GM23338 (cell line): ENCODE results near the gene FRMD3. TPM values are rescaled to one million over a fixed set of nuclear protein-coding genes. Genes with fewer than 3 reads are reported as not detected.

Source experiments
- ATAC-seq: fragments of 200-7000 bp; cut with Tn5 transposase; 3 replicates; pipeline ENCODE4 v1.9.1; 2020
- DNase-seq: peaks from one replicate; pipeline ENCODE4 v3.0.0-alpha.2; 2015; ENCODE audit warnings: low spot score
- H2AFZ ChIP-seq: fragments of 200-600 bp; sonication (generic); 2 replicates; pipeline ENCODE4 v1.8.0; 2016; ENCODE audit warnings: antibody characterized with exemption, mild to moderate bottlenecking, moderate library complexity
- H3F3A ChIP-seq: fragments of 200-600 bp; sonication (generic); replicated peaks from 2 replicates; pipeline ENCODE4 v1.8.0; 2017; ENCODE audit warnings: antibody characterized with exemption, mixed run types, low read depth
- H3K27ac ChIP-seq: fragments of 200-600 bp; sonication (generic); 2 replicates; pipeline ENCODE4 v1.6.1; 2016; ENCODE audit warnings: low read depth
- H3K27me3 ChIP-seq: fragments of 200-600 bp; sonication (generic); 2 replicates; pipeline ENCODE4 v1.8.0; 2016; ENCODE audit warnings: mild to moderate bottlenecking, mixed run types, moderate library complexity; ENCODE audit not compliant: insufficient read depth
- H3K36me3 ChIP-seq: fragments of 200-600 bp; sonication (generic); 2 replicates; pipeline ENCODE4 v1.8.0; 2016; ENCODE audit warnings: mild to moderate bottlenecking; ENCODE audit not compliant: insufficient read depth
- H3K4me1 ChIP-seq: fragments of 200-600 bp; sonication (generic); 2 replicates; pipeline ENCODE4 v1.8.0; 2016; ENCODE audit warnings: mild to moderate bottlenecking, moderate library complexity; ENCODE audit not compliant: insufficient read depth
- H3K4me2 ChIP-seq: fragments of 200-600 bp; sonication (generic); 2 replicates; pipeline ENCODE4 v1.7.1; 2017; ENCODE audit warnings: mixed run types
- H3K4me3 ChIP-seq: fragments of 200-600 bp; sonication (generic); 2 replicates; pipeline ENCODE4 v1.6.1; 2016; ENCODE audit warnings: mixed run types
- H3K79me2 ChIP-seq: fragments of 200-600 bp; sonication (generic); replicated peaks from 2 replicates; pipeline ENCODE4 v1.8.0; 2017; ENCODE audit warnings: mild to moderate bottlenecking; ENCODE audit not compliant: insufficient read depth
- H3K9me2 ChIP-seq: fragments of 200-600 bp; sonication (generic); 2 replicates; pipeline ENCODE4 v1.8.0; 2017; ENCODE audit not compliant: insufficient read depth
- H4K20me1 ChIP-seq: fragments of 200-600 bp; sonication (generic); replicated peaks from 2 replicates; pipeline ENCODE4 v1.8.0; 2017; ENCODE audit warnings: mild to moderate bottlenecking; ENCODE audit not compliant: insufficient read depth
- H3K27ac Mint-ChIP-seq: 2 replicates; pipeline ENCODE4 v1.8.0; 2020; ENCODE audit warnings: inconsistent platforms, mild to moderate bottlenecking, moderate library complexity, mixed read lengths
- H3K27me3 Mint-ChIP-seq: 3 replicates; pipeline ENCODE4 v1.8.0; 2022; ENCODE audit warnings: low read depth, mild to moderate bottlenecking, moderate library complexity, mixed read lengths, inconsistent platforms; ENCODE audit not compliant: insufficient read depth, poor library complexity
- H3K36me3 Mint-ChIP-seq: 3 replicates; pipeline ENCODE4 v1.8.0; 2021; ENCODE audit warnings: low read depth, mild to moderate bottlenecking, inconsistent platforms, moderate library complexity, mixed read lengths
- H3K4me1 Mint-ChIP-seq: 3 replicates; pipeline ENCODE4 v1.8.0; 2020; ENCODE audit warnings: mild to moderate bottlenecking, inconsistent platforms, mixed read lengths
- H3K4me3 Mint-ChIP-seq: 3 replicates; pipeline ENCODE4 v1.8.0; 2021; ENCODE audit warnings: moderate library complexity, mild to moderate bottlenecking, inconsistent platforms, mixed read lengths
- H3K9me3 Mint-ChIP-seq: 3 replicates; pipeline ENCODE4 v1.8.0; 2020; ENCODE audit warnings: moderate library complexity, mild to moderate bottlenecking, inconsistent platforms, mixed read lengths
- CREB1 ChIP-seq: fragments of 250-450 bp; sonication (Bioruptor Pico); IDR thresholded peaks from 2 replicates; pipeline ENCODE4 v1.5.0; 2020; ENCODE audit warnings: low read depth, mild to moderate bottlenecking, moderate library complexity
- ETS1 ChIP-seq: IDR thresholded peaks from 2 replicates; pipeline ENCODE4 v1.6.1; 2016; ENCODE audit warnings: antibody characterized with exemption
- EZH2 ChIP-seq: fragments of 200-600 bp; sonication (generic); IDR thresholded peaks from one replicate; pipeline ENCODE4 v1.8.0; 2017; ENCODE audit warnings: antibody characterized with exemption, mild to moderate bottlenecking, low read depth; ENCODE audit not compliant: unreplicated experiment
- JUNB ChIP-seq: IDR thresholded peaks from one replicate; pipeline ENCODE4 v1.6.1; 2016; ENCODE audit warnings: antibody characterized with exemption; ENCODE audit not compliant: unreplicated experiment
- NANOG ChIP-seq: IDR thresholded peaks from 2 replicates; pipeline ENCODE4 v1.6.1; 2016; ENCODE audit warnings: antibody characterized with exemption, borderline replicate concordance
- STAT1 ChIP-seq: IDR thresholded peaks from one replicate; pipeline ENCODE4 v1.6.1; 2016; ENCODE audit warnings: antibody characterized with exemption; ENCODE audit not compliant: unreplicated experiment
- ZNF114 ChIP-seq: fragments of 250-450 bp; sonication (Bioruptor Pico); IDR thresholded peaks from 2 replicates; pipeline ENCODE4 v1.5.0; 2020; ENCODE audit warnings: mild to moderate bottlenecking, moderate library complexity
- ZNF331 ChIP-seq: fragments of 250-450 bp; sonication (Bioruptor Pico); IDR thresholded peaks from 2 replicates; pipeline ENCODE4 v1.5.0; 2020; ENCODE audit warnings: low read depth, mild to moderate bottlenecking, moderate library complexity
- polyA plus RNA-seq: library from polyadenylated mRNA; unstranded; fragments of >200 nt; fragmentation: Nextera tagmentation; extraction: Ambion mirVana; gene quantifications from 2 replicates; pipeline ENCODE4 v1.2.1, GENCODE V29; 2016
- total RNA-seq: library from RNA; depleted of rRNA; stranded (reverse); fragments of >200 nt; shearing (Covaris generic); gene quantifications from 2 replicates; pipeline ENCODE4 v1.2.3, GENCODE V29; 2014
- TF ChIP-seq, protein P1 (sequence below), 2 experiments: fragments of 200-600 bp in 1 of 2; sonication (generic) in 1 of 2; conservative IDR thresholded peaks; 2 replicates each; pipeline versions ENCODE4 v1.5.1 to v1.6.1; 2016 to 2017; ENCODE audit warnings: antibody characterized with exemption in 2 of 2, low read depth in 2 of 2, mild to moderate bottlenecking in 2 of 2, moderate library complexity in 1 of 2
- TF ChIP-seq, protein P2 (sequence below): IDR thresholded peaks from one replicate; pipeline ENCODE4 v1.6.1; 2018; ENCODE audit warnings: antibody characterized with exemption; ENCODE audit not compliant: unreplicated experiment

FRMD3 gene
- total and polyA plus RNA-seq, 2 experiments from 2014 or later = 0.47 to 1.2 TPM

GRCh38 chr9:83199240-83199639, 339.0 kb downstream of the FRMD3 start (continued):
- TF ChIP-seq, protein P1, sequence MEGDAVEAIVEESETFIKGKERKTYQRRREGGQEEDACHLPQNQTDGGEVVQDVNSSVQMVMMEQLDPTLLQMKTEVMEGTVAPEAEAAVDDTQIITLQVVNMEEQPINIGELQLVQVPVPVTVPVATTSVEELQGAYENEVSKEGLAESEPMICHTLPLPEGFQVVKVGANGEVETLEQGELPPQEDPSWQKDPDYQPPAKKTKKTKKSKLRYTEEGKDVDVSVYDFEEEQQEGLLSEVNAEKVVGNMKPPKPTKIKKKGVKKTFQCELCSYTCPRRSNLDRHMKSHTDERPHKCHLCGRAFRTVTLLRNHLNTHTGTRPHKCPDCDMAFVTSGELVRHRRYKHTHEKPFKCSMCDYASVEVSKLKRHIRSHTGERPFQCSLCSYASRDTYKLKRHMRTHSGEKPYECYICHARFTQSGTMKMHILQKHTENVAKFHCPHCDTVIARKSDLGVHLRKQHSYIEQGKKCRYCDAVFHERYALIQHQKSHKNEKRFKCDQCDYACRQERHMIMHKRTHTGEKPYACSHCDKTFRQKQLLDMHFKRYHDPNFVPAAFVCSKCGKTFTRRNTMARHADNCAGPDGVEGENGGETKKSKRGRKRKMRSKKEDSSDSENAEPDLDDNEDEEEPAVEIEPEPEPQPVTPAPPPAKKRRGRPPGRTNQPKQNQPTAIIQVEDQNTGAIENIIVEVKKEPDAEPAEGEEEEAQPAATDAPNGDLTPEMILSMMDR (conservative IDR thresholded peaks at IDR 0.05; ENCODE audit: low read depth in 2 of 2) = peak; percentile 41 to 72
- TF ChIP-seq ZNF331 (no peak), ZNF114 (no peak)

DNA sequence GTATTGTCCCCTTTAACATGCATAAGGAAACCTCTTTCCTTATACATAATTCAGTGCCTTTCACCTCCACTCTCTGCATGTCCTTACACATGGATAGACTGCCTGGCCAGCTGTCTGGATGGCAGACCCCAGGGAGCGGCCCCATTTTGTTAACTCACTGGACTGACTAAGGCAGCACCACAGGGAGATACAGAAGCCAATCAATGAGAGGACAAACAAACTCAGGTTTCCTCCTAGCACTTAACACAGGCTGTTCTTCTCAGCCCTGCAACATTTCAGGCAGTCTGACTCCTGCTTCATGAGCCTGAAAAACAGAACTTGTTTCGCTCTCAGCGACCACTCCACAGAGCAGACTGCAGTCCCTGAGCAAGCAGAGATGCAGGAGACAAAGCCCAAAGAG, 339.8 kb downstream of the FRMD3 start:
- Mint-ChIP-seq H3K36me3 (no peaks in the 10 kb centered on the region), H3K4me3 (no peak overlapping the region), H3K27ac (peak overlapping the region; percentile 50; the same call in 1 of the 2 replicates), H3K4me1 (peaks cover 23% of the 10 kb centered on the region), H3K9me3 (no peaks in the 10 kb centered on the region), H3K27me3 (peaks cover 9% of the 10 kb centered on the region)
- 0 out of 2 replicates have a peak, but pooled peaks cover 2% of the 10 kb centered on the region for H4K20me1 ChIP-seq
- H3K79me2 ChIP-seq = no peaks in the 10 kb centered on the region
- H3K9me2 ChIP-seq = no peaks in the 10 kb centered on the region
- H3K27me3 ChIP-seq = no peaks in the 10 kb centered on the region
- H3F3A ChIP-seq = no peaks in the 10 kb centered on the region
- H2AFZ ChIP-seq = peak overlapping the region; percentile 43; the same call in 1 of the 2 replicates
- no peak overlapping the region for H3K4me2 ChIP-seq
- no peak overlapping the region for H3K27ac ChIP-seq
- no peaks in the 10 kb centered on the region for H3K36me3 ChIP-seq
- ATAC-seq (peak; percentile 83), DNase-seq (no peak)
- no peak overlapping the region for H3K4me3 ChIP-seq
- TF ChIP-seq NANOG (no peak), STAT1 (no peak), JUNB (no peak), EZH2 (no peak), ETS1 (no peak), ZNF114 (no peak), CREB1 (no peak)
- TF ChIP-seq, protein P2, sequence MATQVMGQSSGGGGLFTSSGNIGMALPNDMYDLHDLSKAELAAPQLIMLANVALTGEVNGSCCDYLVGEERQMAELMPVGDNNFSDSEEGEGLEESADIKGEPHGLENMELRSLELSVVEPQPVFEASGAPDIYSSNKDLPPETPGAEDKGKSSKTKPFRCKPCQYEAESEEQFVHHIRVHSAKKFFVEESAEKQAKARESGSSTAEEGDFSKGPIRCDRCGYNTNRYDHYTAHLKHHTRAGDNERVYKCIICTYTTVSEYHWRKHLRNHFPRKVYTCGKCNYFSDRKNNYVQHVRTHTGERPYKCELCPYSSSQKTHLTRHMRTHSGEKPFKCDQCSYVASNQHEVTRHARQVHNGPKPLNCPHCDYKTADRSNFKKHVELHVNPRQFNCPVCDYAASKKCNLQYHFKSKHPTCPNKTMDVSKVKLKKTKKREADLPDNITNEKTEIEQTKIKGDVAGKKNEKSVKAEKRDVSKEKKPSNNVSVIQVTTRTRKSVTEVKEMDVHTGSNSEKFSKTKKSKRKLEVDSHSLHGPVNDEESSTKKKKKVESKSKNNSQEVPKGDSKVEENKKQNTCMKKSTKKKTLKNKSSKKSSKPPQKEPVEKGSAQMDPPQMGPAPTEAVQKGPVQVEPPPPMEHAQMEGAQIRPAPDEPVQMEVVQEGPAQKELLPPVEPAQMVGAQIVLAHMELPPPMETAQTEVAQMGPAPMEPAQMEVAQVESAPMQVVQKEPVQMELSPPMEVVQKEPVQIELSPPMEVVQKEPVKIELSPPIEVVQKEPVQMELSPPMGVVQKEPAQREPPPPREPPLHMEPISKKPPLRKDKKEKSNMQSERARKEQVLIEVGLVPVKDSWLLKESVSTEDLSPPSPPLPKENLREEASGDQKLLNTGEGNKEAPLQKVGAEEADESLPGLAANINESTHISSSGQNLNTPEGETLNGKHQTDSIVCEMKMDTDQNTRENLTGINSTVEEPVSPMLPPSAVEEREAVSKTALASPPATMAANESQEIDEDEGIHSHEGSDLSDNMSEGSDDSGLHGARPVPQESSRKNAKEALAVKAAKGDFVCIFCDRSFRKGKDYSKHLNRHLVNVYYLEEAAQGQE = no peak
- 0 out of 2 replicates have a peak, but pooled peaks cover 9% of the 10 kb centered on the region for H3K4me1 ChIP-seq
